ENCODE data around the gene LRPAP1. TPM values are rescaled to one million over a fixed set of nuclear protein-coding genes. Genes with fewer than 3 reads are reported as not detected.

The LRPAP1 gene
- total RNA-seq, 1 donor, result 52.0 TPM

- DNase-seq (ENCODE audit: low read depth in 2 of 3, low spot score in 2 of 3), result no peak
Measured at GRCh38 chr4:3502941-3503936, 29.0 kb downstream of the LRPAP1 start.

- DNase-seq (ENCODE audit: low read depth in 2 of 3, low spot score in 2 of 3), result no peak
Measured at GRCh38 chr4:3501825-3502425, 30.3 kb downstream of the LRPAP1 start.

- no peak for DNase-seq (ENCODE audit: low read depth in 2 of 3, low spot score in 2 of 3)
Measured at GRCh38 chr4:3501126-3501824, 30.9 kb downstream of the LRPAP1 start.

- no peak for DNase-seq (ENCODE audit: low read depth in 2 of 3, low spot score in 2 of 3)
Measured at GRCh38 chr4:3500634-3501101, 31.6 kb downstream of the LRPAP1 start.

GRCh38 chr4:3500111-3500510, 32.1 kb downstream of the LRPAP1 start:
- DNase-seq (ENCODE audit: low read depth in 2 of 3, low spot score in 2 of 3), result no peak

GRCh38 chr4:3499710-3500109, 32.5 kb downstream of the LRPAP1 start:
- DNase-seq (ENCODE audit: low read depth in 2 of 3, low spot score in 2 of 3), result no peak

- no peak for DNase-seq (ENCODE audit: low read depth in 2 of 3, low spot score in 2 of 3)
Measured at GRCh38 chr4:3498901-3499510, 33.2 kb downstream of the LRPAP1 start.

- DNase-seq (ENCODE audit: low read depth in 2 of 3, low spot score in 2 of 3), result no peak
Measured at GRCh38 chr4:3498407-3498806, 33.8 kb downstream of the LRPAP1 start.

- no peak for DNase-seq (ENCODE audit: low read depth in 2 of 3, low spot score in 2 of 3)
Measured at GRCh38 chr4:3497523-3498389, 34.5 kb downstream of the LRPAP1 start.

GRCh38 chr4:3497095-3497494, 35.1 kb downstream of the LRPAP1 start:
- no peak for DNase-seq (ENCODE audit: low read depth in 2 of 3, low spot score in 2 of 3)

GRCh38 chr4:3496021-3496420, 36.2 kb downstream of the LRPAP1 start:
- no peak for DNase-seq (ENCODE audit: low read depth in 2 of 3, low spot score in 2 of 3)

- DNase-seq (ENCODE audit: low read depth in 2 of 3, low spot score in 2 of 3), result no peak
Measured at GRCh38 chr4:3495204-3495975, 36.8 kb downstream of the LRPAP1 start.

GRCh38 chr4:3494462-3494871, 37.8 kb downstream of the LRPAP1 start:
- no peak for DNase-seq (ENCODE audit: low read depth in 2 of 3, low spot score in 2 of 3)

- no peak for DNase-seq (ENCODE audit: low read depth in 2 of 3, low spot score in 2 of 3)
Measured at GRCh38 chr4:3493720-3494461, 38.3 kb downstream of the LRPAP1 start.

- no peak for DNase-seq (ENCODE audit: low read depth in 2 of 3, low spot score in 2 of 3)
Measured at GRCh38 chr4:3492741-3493719, 39.2 kb downstream of the LRPAP1 start.

- no peak for DNase-seq (ENCODE audit: low read depth in 2 of 3, low spot score in 2 of 3)
Measured at GRCh38 chr4:3491681-3492405, 40.4 kb downstream of the LRPAP1 start.

Data from hematopoietic multipotent progenitor cell (in vitro differentiated cells).